ENCODE results near the gene PCP4L1. TPM values are rescaled to one million over a fixed set of nuclear protein-coding genes. Genes with fewer than 3 reads are reported as not detected.

The PCP4L1 gene
- total RNA-seq, 1 donor from 2014 or later = not detected

GRCh38 chr1:161285113-161285512 is 26.6 kb downstream of the PCP4L1 start:
- TF ChIP-seq, protein P1, sequence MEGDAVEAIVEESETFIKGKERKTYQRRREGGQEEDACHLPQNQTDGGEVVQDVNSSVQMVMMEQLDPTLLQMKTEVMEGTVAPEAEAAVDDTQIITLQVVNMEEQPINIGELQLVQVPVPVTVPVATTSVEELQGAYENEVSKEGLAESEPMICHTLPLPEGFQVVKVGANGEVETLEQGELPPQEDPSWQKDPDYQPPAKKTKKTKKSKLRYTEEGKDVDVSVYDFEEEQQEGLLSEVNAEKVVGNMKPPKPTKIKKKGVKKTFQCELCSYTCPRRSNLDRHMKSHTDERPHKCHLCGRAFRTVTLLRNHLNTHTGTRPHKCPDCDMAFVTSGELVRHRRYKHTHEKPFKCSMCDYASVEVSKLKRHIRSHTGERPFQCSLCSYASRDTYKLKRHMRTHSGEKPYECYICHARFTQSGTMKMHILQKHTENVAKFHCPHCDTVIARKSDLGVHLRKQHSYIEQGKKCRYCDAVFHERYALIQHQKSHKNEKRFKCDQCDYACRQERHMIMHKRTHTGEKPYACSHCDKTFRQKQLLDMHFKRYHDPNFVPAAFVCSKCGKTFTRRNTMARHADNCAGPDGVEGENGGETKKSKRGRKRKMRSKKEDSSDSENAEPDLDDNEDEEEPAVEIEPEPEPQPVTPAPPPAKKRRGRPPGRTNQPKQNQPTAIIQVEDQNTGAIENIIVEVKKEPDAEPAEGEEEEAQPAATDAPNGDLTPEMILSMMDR (IDR thresholded peaks at IDR 0.05; ENCODE audit: borderline replicate concordance) = no peak
- no peak for DNase-seq
- intact Hi-C loops (cut with micrococcal nuclease) = no loop called here
- H3K9me3 ChIP-seq (replicated peaks) = no peaks in the 10 kb centered on the region
- no peaks in the 10 kb centered on the region for H3K36me3 ChIP-seq
- H3K27me3 ChIP-seq (ENCODE audit: low read depth) = peaks cover 4% of the 10 kb centered on the region
- no peaks in the 10 kb centered on the region for H3K4me1 ChIP-seq
- no peak overlapping the region for H3K27ac ChIP-seq (replicated peaks)
- no peak overlapping the region for H3K4me3 ChIP-seq

GRCh38 chr1:161285521-161285920 is 27.0 kb downstream of the PCP4L1 start:
- H3K4me1 ChIP-seq = no peaks in the 10 kb centered on the region
- no peak for DNase-seq
- H3K4me3 ChIP-seq = no peak overlapping the region
- H3K9me3 ChIP-seq (replicated peaks) = no peaks in the 10 kb centered on the region
- TF ChIP-seq, protein P1 (IDR thresholded peaks at IDR 0.05; ENCODE audit: borderline replicate concordance) = no peak
- H3K27me3 ChIP-seq (ENCODE audit: low read depth) = peaks cover 4% of the 10 kb centered on the region
- intact Hi-C loops (cut with micrococcal nuclease) = no loop called here
- H3K27ac ChIP-seq (replicated peaks) = no peak overlapping the region
- no peaks in the 10 kb centered on the region for H3K36me3 ChIP-seq

GRCh38 chr1:161287482-161288054 is 29.0 kb downstream of the PCP4L1 start:
- H3K4me1 ChIP-seq = no peaks in the 10 kb centered on the region
- TF ChIP-seq, protein P1 (IDR thresholded peaks at IDR 0.05; ENCODE audit: borderline replicate concordance) = no peak
- H3K27me3 ChIP-seq (ENCODE audit: low read depth) = peaks cover 4% of the 10 kb centered on the region
- no peak overlapping the region for H3K4me3 ChIP-seq
- H3K27ac ChIP-seq (replicated peaks) = no peak overlapping the region
- intact Hi-C loops (cut with micrococcal nuclease) = no loop called here
- no peak for DNase-seq
- no peaks in the 10 kb centered on the region for H3K9me3 ChIP-seq (replicated peaks)
- H3K36me3 ChIP-seq = no peaks in the 10 kb centered on the region

GRCh38 chr1:161290779-161291178 is 32.2 kb downstream of the PCP4L1 start:
- H3K27ac ChIP-seq (replicated peaks) = no peak overlapping the region
- H3K36me3 ChIP-seq = no peaks in the 10 kb centered on the region
- no peaks in the 10 kb centered on the region for H3K9me3 ChIP-seq (replicated peaks)
- no peaks in the 10 kb centered on the region for H3K4me1 ChIP-seq
- intact Hi-C loops (cut with micrococcal nuclease) = no loop called here
- H3K27me3 ChIP-seq (ENCODE audit: low read depth) = peaks cover 4% of the 10 kb centered on the region
- H3K4me3 ChIP-seq = no peak overlapping the region
- no peak for DNase-seq
- TF ChIP-seq, protein P1 (IDR thresholded peaks at IDR 0.05; ENCODE audit: borderline replicate concordance) = no peak

GRCh38 chr1:161297415-161297814 is 38.9 kb downstream of the PCP4L1 start:
- Histone ChIP-seq H3K27ac (replicated peaks) (no peak overlapping the region), H3K27me3 (ENCODE audit: low read depth) (no peaks in the 10 kb centered on the region), H3K4me1 (peaks cover 3% of the 10 kb centered on the region), H3K36me3 (no peaks in the 10 kb centered on the region), H3K4me3 (no peak overlapping the region), H3K9me3 (replicated peaks) (no peaks in the 10 kb centered on the region)
- intact Hi-C loops (cut with micrococcal nuclease) = no loop called here
- TF ChIP-seq, protein P1 (IDR thresholded peaks at IDR 0.05; ENCODE audit: borderline replicate concordance) = no peak
- no peak for DNase-seq

Data from left ventricle myocardium inferior (tissue), 1 donor.